Measurements from ENCODE around the gene MYO9B. TPM values are rescaled to one million over a fixed set of nuclear protein-coding genes. Genes with fewer than 3 reads are reported as not detected.
A peak's percentile ranks its signal among the peaks of the same experiment; 100 is the strongest.

Gene MYO9B
- total and polyA plus RNA-seq, 9 of the 15 experiments (the other 6 are each of a cell fraction or from before 2014, with no cell fraction given) = 2.4 to 77.6 (median 23.0) TPM

DNA sequence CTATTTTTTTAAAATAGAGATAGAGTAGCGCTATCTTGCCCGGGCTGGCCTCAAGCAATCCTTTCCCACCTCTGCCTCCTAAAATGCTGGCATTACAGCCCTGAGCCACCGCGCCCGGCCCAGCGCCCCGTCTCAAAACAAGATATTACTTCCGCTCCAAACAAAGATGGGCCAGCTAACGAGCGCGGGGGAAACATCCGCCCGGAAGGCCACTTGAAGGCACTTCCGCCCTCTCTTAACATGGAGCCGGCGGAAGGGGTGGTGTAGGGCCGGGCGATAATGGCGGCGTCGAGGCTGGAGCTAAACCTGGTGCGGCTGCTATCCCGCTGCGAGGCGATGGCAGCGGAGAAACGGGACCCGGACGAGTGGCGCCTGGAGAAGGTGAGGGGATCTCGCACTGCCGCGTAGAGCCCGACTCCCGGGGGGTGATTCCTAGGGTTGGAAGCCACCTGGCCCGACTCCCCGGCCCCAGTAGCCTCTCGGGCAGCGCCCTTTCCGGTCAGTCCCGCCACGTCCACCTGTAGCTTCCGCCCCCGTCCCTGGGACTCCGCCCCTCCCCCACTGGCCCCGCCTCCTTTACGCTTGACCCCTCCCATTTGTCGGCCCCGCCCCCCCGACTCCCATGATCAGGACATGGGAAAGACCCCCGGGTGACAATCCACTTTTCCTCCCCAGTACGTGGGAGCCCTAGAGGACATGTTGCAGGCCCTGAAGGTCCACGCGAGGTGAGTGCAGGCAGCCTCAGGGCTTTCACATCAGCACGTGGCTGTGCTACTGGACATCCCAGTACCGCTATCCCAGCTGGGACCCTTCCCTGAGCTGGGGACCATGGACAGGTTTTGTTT, 139.8 kb downstream of the MYO9B start, which contains the start of gene USE1 (continued):
- TF ChIP-seq, protein P1, sequence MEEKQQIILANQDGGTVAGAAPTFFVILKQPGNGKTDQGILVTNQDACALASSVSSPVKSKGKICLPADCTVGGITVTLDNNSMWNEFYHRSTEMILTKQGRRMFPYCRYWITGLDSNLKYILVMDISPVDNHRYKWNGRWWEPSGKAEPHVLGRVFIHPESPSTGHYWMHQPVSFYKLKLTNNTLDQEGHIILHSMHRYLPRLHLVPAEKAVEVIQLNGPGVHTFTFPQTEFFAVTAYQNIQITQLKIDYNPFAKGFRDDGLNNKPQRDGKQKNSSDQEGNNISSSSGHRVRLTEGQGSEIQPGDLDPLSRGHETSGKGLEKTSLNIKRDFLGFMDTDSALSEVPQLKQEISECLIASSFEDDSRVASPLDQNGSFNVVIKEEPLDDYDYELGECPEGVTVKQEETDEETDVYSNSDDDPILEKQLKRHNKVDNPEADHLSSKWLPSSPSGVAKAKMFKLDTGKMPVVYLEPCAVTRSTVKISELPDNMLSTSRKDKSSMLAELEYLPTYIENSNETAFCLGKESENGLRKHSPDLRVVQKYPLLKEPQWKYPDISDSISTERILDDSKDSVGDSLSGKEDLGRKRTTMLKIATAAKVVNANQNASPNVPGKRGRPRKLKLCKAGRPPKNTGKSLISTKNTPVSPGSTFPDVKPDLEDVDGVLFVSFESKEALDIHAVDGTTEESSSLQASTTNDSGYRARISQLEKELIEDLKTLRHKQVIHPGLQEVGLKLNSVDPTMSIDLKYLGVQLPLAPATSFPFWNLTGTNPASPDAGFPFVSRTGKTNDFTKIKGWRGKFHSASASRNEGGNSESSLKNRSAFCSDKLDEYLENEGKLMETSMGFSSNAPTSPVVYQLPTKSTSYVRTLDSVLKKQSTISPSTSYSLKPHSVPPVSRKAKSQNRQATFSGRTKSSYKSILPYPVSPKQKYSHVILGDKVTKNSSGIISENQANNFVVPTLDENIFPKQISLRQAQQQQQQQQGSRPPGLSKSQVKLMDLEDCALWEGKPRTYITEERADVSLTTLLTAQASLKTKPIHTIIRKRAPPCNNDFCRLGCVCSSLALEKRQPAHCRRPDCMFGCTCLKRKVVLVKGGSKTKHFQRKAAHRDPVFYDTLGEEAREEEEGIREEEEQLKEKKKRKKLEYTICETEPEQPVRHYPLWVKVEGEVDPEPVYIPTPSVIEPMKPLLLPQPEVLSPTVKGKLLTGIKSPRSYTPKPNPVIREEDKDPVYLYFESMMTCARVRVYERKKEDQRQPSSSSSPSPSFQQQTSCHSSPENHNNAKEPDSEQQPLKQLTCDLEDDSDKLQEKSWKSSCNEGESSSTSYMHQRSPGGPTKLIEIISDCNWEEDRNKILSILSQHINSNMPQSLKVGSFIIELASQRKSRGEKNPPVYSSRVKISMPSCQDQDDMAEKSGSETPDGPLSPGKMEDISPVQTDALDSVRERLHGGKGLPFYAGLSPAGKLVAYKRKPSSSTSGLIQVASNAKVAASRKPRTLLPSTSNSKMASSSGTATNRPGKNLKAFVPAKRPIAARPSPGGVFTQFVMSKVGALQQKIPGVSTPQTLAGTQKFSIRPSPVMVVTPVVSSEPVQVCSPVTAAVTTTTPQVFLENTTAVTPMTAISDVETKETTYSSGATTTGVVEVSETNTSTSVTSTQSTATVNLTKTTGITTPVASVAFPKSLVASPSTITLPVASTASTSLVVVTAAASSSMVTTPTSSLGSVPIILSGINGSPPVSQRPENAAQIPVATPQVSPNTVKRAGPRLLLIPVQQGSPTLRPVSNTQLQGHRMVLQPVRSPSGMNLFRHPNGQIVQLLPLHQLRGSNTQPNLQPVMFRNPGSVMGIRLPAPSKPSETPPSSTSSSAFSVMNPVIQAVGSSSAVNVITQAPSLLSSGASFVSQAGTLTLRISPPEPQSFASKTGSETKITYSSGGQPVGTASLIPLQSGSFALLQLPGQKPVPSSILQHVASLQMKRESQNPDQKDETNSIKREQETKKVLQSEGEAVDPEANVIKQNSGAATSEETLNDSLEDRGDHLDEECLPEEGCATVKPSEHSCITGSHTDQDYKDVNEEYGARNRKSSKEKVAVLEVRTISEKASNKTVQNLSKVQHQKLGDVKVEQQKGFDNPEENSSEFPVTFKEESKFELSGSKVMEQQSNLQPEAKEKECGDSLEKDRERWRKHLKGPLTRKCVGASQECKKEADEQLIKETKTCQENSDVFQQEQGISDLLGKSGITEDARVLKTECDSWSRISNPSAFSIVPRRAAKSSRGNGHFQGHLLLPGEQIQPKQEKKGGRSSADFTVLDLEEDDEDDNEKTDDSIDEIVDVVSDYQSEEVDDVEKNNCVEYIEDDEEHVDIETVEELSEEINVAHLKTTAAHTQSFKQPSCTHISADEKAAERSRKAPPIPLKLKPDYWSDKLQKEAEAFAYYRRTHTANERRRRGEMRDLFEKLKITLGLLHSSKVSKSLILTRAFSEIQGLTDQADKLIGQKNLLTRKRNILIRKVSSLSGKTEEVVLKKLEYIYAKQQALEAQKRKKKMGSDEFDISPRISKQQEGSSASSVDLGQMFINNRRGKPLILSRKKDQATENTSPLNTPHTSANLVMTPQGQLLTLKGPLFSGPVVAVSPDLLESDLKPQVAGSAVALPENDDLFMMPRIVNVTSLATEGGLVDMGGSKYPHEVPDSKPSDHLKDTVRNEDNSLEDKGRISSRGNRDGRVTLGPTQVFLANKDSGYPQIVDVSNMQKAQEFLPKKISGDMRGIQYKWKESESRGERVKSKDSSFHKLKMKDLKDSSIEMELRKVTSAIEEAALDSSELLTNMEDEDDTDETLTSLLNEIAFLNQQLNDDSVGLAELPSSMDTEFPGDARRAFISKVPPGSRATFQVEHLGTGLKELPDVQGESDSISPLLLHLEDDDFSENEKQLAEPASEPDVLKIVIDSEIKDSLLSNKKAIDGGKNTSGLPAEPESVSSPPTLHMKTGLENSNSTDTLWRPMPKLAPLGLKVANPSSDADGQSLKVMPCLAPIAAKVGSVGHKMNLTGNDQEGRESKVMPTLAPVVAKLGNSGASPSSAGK (IDR thresholded peaks at IDR 0.05) = no peak
- TF ChIP-seq HNRNPH1 (optimal IDR thresholded peaks at IDR 0.05; ENCODE audit: low read depth, low read length) (no peak), FOXK1 (CRISPR knock-in tag; IDR thresholded peaks at IDR 0.05; ENCODE audit: borderline replicate concordance) (no peak), ZNF217 (CRISPR knock-in tag; IDR thresholded peaks at IDR 0.05) (no peak), MEIS2 (IDR thresholded peaks at IDR 0.05; ENCODE audit: partially characterized antibody) (no peak)
- TF ChIP-seq, protein P2, sequence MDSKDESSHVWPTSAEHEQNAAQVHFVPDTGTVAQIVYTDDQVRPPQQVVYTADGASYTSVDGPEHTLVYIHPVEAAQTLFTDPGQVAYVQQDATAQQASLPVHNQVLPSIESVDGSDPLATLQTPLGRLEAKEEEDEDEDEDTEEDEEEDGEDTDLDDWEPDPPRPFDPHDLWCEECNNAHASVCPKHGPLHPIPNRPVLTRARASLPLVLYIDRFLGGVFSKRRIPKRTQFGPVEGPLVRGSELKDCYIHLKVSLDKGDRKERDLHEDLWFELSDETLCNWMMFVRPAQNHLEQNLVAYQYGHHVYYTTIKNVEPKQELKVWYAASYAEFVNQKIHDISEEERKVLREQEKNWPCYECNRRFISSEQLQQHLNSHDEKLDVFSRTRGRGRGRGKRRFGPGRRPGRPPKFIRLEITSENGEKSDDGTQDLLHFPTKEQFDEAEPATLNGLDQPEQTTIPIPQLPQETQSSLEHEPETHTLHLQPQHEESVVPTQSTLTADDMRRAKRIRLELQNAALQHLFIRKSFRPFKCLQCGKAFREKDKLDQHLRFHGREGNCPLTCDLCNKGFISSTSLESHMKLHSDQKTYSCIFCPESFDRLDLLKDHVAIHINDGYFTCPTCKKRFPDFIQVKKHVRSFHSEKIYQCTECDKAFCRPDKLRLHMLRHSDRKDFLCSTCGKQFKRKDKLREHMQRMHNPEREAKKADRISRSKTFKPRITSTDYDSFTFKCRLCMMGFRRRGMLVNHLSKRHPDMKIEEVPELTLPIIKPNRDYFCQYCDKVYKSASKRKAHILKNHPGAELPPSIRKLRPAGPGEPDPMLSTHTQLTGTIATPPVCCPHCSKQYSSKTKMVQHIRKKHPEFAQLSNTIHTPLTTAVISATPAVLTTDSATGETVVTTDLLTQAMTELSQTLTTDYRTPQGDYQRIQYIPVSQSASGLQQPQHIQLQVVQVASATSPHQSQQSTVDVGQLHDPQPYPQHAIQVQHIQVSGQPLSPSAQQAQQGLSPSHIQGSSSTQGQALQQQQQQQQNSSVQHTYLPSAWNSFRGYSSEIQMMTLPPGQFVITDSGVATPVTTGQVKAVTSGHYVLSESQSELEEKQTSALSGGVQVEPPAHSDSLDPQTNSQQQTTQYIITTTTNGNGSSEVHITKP (IDR thresholded peaks at IDR 0.05; ENCODE audit: partially characterized antibody) = peak; percentile 88
- TF ChIP-seq, protein P3, sequence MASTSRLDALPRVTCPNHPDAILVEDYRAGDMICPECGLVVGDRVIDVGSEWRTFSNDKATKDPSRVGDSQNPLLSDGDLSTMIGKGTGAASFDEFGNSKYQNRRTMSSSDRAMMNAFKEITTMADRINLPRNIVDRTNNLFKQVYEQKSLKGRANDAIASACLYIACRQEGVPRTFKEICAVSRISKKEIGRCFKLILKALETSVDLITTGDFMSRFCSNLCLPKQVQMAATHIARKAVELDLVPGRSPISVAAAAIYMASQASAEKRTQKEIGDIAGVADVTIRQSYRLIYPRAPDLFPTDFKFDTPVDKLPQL (IDR thresholded peaks at IDR 0.05; ENCODE audit: extremely low read depth, insufficient read length) = peak; percentile 32
- TF ChIP-seq, protein P4, sequence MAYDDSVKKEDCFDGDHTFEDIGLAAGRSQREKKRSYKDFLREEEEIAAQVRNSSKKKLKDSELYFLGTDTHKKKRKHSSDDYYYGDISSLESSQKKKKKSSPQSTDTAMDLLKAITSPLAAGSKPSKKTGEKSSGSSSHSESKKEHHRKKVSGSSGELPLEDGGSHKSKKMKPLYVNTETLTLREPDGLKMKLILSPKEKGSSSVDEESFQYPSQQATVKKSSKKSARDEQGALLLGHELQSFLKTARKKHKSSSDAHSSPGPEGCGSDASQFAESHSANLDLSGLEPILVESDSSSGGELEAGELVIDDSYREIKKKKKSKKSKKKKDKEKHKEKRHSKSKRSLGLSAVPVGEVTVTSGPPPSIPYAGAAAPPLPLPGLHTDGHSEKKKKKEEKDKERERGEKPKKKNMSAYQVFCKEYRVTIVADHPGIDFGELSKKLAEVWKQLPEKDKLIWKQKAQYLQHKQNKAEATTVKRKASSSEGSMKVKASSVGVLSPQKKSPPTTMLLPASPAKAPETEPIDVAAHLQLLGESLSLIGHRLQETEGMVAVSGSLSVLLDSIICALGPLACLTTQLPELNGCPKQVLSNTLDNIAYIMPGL (CRISPR knock-in tag; IDR thresholded peaks at IDR 0.05) = peak; percentile 88; the same call in 1 of the 2 replicates
